ENCODE data around the gene ANP32E. TPM values are rescaled to one million over a fixed set of nuclear protein-coding genes. Genes with fewer than 3 reads are reported as not detected.

Gene ANP32E
- total and polyA plus RNA-seq, 9 of the 15 experiments (the other 6 are each of a cell fraction or from before 2014, with no cell fraction given), result 60.4 to 197 (median 104) TPM

DNA sequence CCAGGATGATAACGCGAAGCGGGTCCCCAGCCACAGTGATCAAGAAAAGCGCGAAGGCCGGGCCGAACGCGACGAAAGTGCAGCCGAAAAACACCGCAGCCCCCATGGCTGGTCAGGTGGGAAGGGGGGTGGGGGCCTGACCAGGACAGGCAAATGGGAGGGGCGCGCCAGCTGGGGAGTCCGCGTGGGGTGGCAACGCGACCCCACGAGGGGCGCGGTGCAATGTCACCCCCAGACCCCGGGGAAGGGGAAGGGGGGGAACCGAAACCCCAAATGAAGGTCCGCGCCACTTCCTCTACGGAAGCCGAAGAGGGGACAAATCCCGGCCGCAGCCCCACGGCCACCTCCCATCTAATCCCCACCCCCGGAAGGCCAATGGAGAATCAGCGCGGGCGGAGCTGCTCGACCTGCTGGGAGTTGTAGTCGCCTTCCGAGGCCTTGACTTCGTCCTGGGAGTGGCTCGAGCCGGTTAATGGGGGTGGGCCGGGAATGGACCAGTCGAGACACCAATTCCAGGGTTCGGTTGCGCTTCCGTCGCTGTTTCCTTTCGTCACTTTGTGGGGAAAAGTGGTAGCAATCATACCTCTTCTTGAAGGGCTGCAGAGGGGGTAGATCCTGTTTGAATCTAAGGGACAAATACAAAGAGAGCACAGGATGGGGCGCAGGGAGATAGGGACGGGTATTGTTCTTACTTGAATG, 32.9 kb upstream of the ANP32E start, which contains the start of gene APH1A (continued):
- TF ChIP-seq SETDB1 (IDR thresholded peaks at IDR 0.05; ENCODE audit: low read length) (no peak), ZNF217 (CRISPR knock-in tag; IDR thresholded peaks at IDR 0.05) (no peak), RBBP5 (IDR thresholded peaks at IDR 0.05; ENCODE audit: borderline replicate concordance, insufficient read depth, low read length, poor library complexity, severe bottlenecking) (peak; percentile 95), HDAC1 (IDR thresholded peaks at IDR 0.05) (peak in 1 of 2 experiments; percentile 83; a peak in 2 of 4 replicates), SREBF1 (IDR thresholded peaks at IDR 0.05; ENCODE audit: borderline replicate concordance, low read depth, low read length) (no peak), BRD4 (IDR thresholded peaks at IDR 0.05) (peak; percentile 75; the same call in 1 of the 2 replicates), KLF13 (tag; IDR thresholded peaks at IDR 0.05; ENCODE audit: borderline replicate concordance, low read depth) (peak; percentile 82), HLTF (IDR thresholded peaks at IDR 0.05) (no peak; the same call in 1 of the 2 replicates), ZNF384 (IDR thresholded peaks at IDR 0.05; ENCODE audit: low read depth, low read length) (0 out of 2 replicates have a peak, but pooled peaks have one; percentile 15), CLOCK (CRISPR knock-in tag; IDR thresholded peaks at IDR 0.05; ENCODE audit: borderline replicate concordance) (no peak), SMARCC2 (IDR thresholded peaks at IDR 0.05; ENCODE audit: low read depth) (0 out of 2 replicates have a peak, but pooled peaks have one; percentile 24), HDAC2 (IDR thresholded peaks at IDR 0.05) (0 out of 2 replicates have a peak, but pooled peaks have one; percentile 47)
- TF ChIP-seq, protein P1, sequence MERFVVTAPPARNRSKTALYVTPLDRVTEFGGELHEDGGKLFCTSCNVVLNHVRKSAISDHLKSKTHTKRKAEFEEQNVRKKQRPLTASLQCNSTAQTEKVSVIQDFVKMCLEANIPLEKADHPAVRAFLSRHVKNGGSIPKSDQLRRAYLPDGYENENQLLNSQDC (CRISPR knock-in tag; IDR thresholded peaks at IDR 0.05), result no peak
- TF ChIP-seq, protein P2, sequence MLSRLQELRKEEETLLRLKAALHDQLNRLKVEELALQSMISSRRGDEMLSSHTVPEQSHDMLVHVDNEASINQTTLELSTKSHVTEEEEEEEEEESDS (CRISPR knock-in tag; IDR thresholded peaks at IDR 0.05), result no peak
- TF ChIP-seq, protein P3, sequence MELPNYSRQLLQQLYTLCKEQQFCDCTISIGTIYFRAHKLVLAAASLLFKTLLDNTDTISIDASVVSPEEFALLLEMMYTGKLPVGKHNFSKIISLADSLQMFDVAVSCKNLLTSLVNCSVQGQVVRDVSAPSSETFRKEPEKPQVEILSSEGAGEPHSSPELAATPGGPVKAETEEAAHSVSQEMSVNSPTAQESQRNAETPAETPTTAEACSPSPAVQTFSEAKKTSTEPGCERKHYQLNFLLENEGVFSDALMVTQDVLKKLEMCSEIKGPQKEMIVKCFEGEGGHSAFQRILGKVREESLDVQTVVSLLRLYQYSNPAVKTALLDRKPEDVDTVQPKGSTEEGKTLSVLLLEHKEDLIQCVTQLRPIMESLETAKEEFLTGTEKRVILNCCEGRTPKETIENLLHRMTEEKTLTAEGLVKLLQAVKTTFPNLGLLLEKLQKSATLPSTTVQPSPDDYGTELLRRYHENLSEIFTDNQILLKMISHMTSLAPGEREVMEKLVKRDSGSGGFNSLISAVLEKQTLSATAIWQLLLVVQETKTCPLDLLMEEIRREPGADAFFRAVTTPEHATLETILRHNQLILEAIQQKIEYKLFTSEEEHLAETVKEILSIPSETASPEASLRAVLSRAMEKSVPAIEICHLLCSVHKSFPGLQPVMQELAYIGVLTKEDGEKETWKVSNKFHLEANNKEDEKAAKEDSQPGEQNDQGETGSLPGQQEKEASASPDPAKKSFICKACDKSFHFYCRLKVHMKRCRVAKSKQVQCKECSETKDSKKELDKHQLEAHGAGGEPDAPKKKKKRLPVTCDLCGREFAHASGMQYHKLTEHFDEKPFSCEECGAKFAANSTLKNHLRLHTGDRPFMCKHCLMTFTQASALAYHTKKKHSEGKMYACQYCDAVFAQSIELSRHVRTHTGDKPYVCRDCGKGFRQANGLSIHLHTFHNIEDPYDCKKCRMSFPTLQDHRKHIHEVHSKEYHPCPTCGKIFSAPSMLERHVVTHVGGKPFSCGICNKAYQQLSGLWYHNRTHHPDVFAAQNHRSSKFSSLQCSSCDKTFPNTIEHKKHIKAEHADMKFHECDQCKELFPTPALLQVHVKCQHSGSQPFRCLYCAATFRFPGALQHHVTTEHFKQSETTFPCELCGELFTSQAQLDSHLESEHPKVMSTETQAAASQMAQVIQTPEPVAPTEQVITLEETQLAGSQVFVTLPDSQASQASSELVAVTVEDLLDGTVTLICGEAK (IDR thresholded peaks at IDR 0.05), result peak; percentile 91
- TF ChIP-seq, protein P3 (CRISPR knock-in tag; IDR thresholded peaks at IDR 0.05), result no peak

Data from K562 (cell line).